ENCODE data around the gene CFC1.
"Not testable (repeated sequence)": the region's sequence is repeated elsewhere in the genome, so short reads cannot be mapped to it uniquely, and the experiment has no call there.

Gene CFC1

DNA sequence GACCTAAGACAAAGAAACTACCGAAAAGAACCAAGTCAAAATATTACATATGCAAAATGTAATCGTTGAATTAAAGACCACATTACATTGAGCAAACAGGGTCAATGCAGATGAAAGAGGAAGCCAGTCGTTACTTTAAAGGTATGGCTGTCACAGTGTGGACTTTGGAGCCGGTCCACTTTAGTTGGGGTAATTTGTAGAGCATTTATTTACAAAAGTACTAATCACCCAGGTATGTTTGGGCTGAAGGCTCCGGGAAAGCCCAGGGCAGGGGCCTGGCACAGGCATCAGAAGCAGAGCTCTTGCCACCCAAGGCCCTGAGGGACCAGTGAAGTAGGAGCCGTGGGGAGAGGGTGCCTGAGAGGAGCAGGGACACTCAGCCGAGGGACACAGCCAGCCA is 15.8 kb downstream of the CFC1 start:
- not testable (repeated sequence) for DNase-seq (ENCODE audit: low spot score)

DNA sequence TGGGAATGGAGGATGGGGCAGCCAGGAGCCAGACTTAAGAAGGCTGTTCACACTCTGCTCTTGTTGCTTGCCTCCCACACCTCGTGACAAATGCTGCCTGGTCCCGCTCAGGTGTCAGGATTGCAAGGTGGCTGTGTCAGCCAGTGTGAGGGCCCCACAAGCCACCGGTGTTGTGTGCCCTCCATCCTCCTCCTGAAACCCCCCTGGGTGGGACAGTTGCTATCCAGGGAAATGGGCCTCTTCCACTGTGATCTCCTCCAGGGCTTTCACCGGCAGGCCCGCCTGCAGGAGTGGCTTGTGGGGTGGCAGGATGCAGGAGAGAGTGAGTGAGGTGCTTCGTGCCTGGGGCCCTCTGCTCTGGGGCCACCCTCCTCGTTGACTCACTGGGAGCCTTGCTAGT is 16.4 kb downstream of the CFC1 start:
- DNase-seq (ENCODE audit: low spot score): not testable (repeated sequence)

DNA sequence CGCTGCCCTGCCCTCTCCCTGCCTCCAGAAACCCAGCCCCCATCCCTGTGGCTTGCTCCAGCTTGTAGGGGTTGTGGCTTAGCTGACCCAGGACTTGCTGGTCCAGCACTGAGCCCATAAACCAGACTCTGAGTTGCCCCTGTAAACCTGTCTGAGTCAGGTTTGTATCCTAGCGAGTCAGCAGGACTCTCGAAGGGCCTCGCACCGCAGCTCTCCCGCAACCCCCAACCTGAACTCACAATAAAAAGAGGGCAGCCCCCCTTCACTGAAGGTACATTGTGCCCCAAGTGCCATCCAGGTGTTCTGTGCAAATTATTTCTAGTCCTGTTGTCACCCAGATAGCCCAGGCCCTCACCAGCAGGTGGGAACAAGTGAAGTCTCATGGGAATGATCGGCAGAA is 17.9 kb downstream of the CFC1 start:
- not testable (repeated sequence) for DNase-seq (ENCODE audit: low spot score)

DNA sequence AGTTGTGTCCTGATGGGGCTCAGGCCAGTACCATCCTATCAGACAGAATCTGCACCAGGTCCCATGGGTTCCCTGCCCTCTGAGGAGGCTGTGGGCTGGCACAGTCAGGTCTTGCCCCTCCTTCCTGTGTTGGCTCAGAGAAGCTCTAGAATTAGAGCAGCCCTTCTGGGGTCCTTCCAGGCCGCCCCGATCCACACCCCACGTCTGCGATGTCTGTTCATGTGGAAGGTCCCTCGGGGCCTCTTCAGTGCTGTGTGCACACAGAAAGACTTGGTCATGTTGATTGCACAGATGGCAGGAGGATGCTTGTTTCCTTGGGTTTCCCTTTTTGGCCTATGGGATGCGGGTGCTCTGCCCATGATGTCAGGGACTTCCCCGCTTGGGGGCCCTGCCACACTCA is 20.3 kb downstream of the CFC1 start:
- not testable (repeated sequence) for DNase-seq (ENCODE audit: low spot score)

DNA sequence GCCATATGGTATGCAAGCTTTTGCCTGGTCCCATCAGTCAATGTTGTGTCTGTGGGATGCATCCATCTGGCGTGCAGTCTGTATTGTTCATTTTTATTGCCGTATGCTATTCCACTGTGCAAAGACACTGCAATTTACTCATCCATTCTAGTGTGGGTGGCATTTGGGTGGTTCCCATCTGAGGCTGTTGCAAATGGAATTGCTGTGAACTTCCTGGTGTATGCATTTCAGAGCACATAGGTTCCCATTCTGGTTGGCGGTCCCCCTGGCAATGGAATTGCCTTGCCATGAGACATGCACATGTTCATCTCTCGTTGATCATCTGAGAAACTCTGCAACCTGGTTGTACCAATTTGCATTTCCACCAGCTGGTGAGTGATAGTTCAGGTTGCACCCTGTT is 21.8 kb downstream of the CFC1 start:
- not testable (repeated sequence) for DNase-seq (ENCODE audit: low spot score)

DNA sequence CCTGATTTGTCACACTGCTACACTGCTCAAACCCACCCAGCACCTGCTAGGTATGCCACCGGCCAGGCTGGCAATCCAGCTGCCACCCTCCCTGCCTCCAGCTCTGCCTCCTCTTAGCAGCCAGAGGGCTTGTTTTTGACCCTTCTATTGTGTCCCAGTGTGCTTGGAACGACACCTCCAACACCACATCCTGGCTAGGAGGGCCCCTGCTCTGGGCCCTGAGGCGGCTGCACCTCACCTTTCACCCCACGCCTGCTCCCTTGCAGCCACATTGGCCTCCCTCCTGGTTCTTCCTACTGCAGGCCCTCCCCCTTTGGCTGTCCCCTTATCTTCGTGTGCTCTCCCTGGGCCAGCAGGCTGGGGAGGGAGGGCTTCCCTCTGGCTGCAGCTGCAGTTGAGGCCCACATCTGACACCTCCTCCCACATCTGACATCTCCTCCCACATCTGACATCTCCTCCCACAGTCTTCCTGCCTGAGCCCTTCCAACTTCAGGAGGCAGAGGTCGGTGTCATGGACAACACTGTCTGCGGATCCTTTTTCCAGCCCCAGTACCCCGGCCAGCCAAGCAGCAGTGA is 23.1 kb downstream of the CFC1 start:
- DNase-seq (ENCODE audit: low spot score): not testable (repeated sequence)

DNA sequence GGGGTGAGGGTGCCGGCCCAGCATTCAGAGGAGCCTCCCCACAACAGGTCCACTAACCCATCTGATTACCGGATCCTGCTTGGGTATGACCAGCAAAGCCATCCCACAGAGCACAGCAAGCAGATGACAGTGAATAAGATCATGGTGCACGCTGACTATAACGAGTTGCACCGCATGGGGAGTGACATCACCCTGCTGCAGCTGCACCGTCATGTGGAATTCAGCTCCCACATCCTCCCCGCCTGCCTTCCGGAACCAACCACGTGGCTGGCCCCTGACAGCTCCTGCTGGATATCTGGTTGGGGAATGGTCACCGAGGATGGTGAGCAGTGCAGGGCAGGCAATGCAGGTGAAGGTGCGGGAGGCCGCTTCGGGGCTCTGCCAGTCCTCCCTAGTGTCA is 25.1 kb downstream of the CFC1 start:
- not testable (repeated sequence) for DNase-seq (ENCODE audit: low spot score)

DNA sequence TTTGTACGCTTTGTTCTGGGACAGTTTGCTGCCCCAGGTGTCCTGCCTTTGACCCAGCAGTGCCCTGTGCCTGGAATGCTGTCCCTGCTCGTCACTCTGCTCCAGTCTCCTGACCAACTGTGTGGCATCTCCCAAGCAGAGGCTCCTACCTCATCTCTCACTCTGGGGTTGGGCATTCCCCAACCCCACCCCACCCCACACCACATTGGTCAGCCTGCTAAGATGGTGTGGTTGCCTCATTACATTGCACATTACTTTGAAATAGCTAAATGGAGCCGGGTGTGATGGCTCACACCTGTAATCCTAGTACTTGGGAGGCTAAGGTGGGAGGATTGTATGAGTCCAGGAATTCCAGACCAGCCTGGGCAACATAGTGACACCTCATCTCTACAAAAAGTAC is 27.4 kb downstream of the CFC1 start:
- DNase-seq (ENCODE audit: low spot score): not testable (repeated sequence)

DNA sequence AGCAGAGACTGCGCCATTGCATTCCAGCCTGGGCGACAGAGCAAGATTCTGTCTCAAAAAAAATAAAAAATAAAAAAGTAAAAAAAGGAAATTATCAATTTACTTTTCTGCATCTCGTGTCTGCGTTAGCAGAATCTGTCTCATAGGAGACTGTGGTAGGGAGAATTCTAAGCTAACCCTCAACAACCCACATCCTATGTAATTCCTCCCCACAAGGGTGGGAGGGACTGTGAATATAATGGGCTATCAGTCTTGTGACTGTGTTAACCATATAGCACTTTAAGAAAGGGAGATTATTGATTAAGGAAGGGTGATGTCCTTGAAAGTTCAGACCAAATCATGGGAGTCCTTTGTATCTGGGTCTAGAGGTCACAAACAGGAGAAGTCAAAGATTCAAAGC is 33.2 kb downstream of the CFC1 start:
- DNase-seq (ENCODE audit: low spot score): not testable (repeated sequence)

DNA sequence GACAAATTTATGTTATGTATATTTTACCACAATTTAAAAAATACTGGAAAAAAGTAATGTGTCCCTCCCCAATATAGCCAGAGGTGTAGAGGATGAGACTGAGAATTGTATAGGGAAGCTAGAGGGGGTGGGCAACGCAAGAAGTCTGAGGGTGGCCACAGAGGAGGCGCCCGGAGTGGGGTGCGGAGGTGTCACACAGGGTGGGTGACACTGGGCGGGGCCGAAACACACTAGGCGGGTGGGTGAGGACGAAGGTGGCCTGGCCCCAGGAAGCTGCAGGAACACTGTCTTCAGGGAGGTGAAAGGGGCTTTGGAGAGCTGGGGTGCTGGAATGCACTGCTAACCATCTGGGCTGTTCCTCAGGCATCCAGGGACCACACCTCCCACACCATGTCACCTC is 42.9 kb downstream of the CFC1 start:
- DNase-seq (ENCODE audit: low spot score): not testable (repeated sequence)

DNA sequence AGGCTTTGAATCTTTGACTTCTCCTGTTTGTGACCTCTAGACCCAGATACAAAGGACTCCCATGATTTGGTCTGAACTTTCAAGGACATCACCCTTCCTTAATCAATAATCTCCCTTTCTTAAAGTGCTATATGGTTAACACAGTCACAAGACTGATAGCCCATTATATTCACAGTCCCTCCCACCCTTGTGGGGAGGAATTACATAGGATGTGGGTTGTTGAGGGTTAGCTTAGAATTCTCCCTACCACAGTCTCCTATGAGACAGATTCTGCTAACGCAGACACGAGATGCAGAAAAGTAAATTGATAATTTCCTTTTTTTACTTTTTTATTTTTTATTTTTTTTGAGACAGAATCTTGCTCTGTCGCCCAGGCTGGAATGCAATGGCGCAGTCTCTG is 45.2 kb downstream of the CFC1 start:
- not testable (repeated sequence) for DNase-seq (ENCODE audit: low spot score)

DNA sequence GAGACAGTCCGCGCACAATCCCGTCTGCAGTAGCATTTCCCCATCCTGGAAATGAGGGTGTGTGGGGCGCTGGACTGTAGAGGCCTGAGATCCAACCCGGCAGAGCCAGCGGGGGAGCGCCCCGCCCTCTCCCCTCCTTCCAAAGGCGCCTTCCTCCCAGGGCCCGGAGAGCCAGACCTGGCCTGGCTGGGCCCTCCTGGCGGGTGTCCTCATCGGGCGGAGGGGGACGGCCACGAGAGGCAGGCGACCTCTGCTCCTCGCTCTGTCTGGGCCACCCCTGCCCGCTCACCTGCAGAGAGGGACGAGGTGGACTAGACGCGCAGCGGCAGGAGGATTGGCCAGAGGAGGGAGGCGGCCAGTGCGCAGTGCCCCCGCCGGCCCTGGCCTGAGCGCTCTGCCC is 49.9 kb downstream of the CFC1 start:
- not testable (repeated sequence) for DNase-seq (ENCODE audit: low spot score)

DNA sequence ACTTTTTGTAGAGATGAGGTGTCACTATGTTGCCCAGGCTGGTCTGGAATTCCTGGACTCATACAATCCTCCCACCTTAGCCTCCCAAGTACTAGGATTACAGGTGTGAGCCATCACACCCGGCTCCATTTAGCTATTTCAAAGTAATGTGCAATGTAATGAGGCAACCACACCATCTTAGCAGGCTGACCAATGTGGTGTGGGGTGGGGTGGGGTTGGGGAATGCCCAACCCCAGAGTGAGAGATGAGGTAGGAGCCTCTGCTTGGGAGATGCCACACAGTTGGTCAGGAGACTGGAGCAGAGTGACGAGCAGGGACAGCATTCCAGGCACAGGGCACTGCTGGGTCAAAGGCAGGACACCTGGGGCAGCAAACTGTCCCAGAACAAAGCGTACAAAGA is 51.0 kb downstream of the CFC1 start:
- DNase-seq (ENCODE audit: low spot score): not testable (repeated sequence)

DNA sequence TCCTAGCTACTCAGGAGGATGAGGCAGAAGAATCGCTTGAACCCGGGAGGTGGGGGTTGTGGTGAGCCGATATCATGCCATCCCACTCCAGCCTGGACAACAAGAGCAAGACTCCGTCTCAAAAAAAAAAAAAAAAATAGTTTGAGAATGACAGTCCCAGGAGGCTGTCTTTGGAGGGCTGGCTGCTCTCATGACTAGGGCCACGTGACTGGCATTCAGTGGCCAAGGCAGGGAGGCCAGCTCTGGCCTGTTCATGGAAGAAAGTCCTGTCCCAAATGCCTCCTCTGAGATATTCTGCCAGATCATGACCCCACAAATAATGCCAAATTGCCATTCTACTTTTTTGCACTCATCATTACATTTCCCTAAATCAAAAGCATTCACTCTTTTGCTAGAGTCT is 54.4 kb downstream of the CFC1 start:
- DNase-seq (ENCODE audit: low spot score): not testable (repeated sequence)

DNA sequence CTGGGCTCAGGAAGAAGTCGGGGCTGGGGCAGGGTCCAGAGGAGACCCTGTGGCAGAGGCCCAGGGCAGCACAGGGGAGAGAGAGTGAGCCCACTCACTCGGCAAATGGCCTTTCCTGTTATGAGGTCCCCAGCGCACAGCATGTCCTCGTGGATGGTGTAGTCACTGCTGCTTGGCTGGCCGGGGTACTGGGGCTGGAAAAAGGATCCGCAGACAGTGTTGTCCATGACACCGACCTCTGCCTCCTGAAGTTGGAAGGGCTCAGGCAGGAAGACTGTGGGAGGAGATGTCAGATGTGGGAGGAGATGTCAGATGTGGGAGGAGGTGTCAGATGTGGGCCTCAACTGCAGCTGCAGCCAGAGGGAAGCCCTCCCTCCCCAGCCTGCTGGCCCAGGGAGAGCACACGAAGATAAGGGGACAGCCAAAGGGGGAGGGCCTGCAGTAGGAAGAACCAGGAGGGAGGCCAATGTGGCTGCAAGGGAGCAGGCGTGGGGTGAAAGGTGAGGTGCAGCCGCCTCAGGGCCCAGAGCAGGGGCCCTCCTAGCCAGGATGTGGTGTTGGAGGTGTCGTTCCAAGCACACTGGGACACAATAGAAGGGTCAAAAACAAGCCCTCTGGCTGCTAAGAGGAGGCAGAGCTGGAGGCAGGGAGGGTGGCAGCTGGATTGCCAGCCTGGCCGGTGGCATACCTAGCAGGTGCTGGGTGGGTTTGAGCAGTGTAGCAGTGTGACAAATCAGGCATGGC is 55.4 kb downstream of the CFC1 start:
- not testable (repeated sequence) for DNase-seq (ENCODE audit: low spot score)

DNA sequence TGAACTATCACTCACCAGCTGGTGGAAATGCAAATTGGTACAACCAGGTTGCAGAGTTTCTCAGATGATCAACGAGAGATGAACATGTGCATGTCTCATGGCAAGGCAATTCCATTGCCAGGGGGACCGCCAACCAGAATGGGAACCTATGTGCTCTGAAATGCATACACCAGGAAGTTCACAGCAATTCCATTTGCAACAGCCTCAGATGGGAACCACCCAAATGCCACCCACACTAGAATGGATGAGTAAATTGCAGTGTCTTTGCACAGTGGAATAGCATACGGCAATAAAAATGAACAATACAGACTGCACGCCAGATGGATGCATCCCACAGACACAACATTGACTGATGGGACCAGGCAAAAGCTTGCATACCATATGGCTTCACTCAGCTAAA is 56.6 kb downstream of the CFC1 start:
- DNase-seq (ENCODE audit: low spot score): not testable (repeated sequence)
